Measurements from ENCODE around the gene OTOL1. TPM values are rescaled to one million over a fixed set of nuclear protein-coding genes. Genes with fewer than 3 reads are reported as not detected.

OTOL1 gene
- total RNA-seq, 1 donor, result not detected

DNA sequence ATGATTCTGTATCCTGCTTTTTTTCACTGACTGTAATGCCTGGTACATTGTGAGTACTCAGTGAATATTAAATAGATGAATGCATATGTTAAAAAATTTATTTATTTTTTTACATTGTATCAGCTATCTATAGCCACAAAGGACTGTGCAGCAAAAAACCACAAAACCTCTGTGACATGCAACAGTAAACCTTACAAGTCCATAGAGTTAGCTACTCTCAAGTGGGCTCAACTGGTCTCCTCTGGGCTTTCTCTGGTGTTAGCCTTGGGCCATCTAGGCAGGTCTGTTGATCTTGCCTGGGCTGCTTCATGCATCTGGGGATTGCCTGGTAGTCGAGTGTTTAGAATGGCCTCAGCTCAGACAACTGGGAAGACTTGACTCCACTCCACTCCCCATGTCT lies 35.3 kb downstream of the OTOL1 start:
- Histone ChIP-seq H2AFZ (ENCODE audit: low read length) (no peak overlapping the region), H3K36me3 (ENCODE audit: insufficient read depth, low read length) (no peaks in the 10 kb centered on the region), H3K4me1 (ENCODE audit: insufficient read depth, low read length) (no peaks in the 10 kb centered on the region), H3K79me2 (ENCODE audit: insufficient read depth, low read length) (no peaks in the 10 kb centered on the region), H3K9me3 (ENCODE audit: low read depth, low read length) (no peaks in the 10 kb centered on the region), H4K20me1 (ENCODE audit: insufficient read depth, low read length) (no peaks in the 10 kb centered on the region), H3K27ac (ENCODE audit: low read depth, low read length) (no peak overlapping the region), H3K4me2 (ENCODE audit: insufficient read depth, low read length) (no peak overlapping the region), H3K27me3 (ENCODE audit: insufficient read depth, low read length) (no peaks in the 10 kb centered on the region), H3K4me3 (ENCODE audit: insufficient read depth, low read length) (no peak overlapping the region)
- TF ChIP-seq, protein P1, sequence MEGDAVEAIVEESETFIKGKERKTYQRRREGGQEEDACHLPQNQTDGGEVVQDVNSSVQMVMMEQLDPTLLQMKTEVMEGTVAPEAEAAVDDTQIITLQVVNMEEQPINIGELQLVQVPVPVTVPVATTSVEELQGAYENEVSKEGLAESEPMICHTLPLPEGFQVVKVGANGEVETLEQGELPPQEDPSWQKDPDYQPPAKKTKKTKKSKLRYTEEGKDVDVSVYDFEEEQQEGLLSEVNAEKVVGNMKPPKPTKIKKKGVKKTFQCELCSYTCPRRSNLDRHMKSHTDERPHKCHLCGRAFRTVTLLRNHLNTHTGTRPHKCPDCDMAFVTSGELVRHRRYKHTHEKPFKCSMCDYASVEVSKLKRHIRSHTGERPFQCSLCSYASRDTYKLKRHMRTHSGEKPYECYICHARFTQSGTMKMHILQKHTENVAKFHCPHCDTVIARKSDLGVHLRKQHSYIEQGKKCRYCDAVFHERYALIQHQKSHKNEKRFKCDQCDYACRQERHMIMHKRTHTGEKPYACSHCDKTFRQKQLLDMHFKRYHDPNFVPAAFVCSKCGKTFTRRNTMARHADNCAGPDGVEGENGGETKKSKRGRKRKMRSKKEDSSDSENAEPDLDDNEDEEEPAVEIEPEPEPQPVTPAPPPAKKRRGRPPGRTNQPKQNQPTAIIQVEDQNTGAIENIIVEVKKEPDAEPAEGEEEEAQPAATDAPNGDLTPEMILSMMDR (IDR thresholded peaks at IDR 0.05; ENCODE audit: extremely low read depth, low read depth, low read length), result no peak
- DNase-seq (ENCODE audit: insufficient read length, low spot score, missing footprints), result no peak

DNA sequence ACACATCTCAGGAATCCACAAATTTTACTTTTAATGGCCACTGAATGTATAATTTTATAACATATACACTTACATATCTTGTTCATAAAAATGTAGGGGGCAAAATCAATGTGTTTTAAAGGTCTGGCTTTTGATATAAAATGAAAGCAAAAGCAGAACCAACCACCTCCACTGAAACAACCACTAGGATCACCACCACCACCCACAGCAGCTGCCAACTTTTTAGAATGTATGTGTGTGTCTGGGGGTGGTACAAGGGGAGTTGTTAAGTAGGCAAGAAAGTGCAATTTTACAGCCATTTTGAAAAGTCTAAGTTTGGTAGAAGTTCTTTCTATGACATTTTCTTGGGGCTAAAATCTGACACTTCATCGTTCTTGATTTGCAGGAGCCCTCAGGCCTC lies 44.0 kb downstream of the OTOL1 start:
- Histone ChIP-seq H4K20me1 (ENCODE audit: insufficient read depth, low read length) (no peaks in the 10 kb centered on the region), H3K4me2 (ENCODE audit: insufficient read depth, low read length) (no peak overlapping the region), H3K36me3 (ENCODE audit: insufficient read depth, low read length) (no peaks in the 10 kb centered on the region), H3K4me3 (ENCODE audit: insufficient read depth, low read length) (no peak overlapping the region), H3K27me3 (ENCODE audit: insufficient read depth, low read length) (no peaks in the 10 kb centered on the region), H3K9me3 (ENCODE audit: low read depth, low read length) (no peaks in the 10 kb centered on the region), H3K27ac (ENCODE audit: low read depth, low read length) (no peak overlapping the region), H3K79me2 (ENCODE audit: insufficient read depth, low read length) (no peaks in the 10 kb centered on the region), H2AFZ (ENCODE audit: low read length) (no peak overlapping the region), H3K4me1 (ENCODE audit: insufficient read depth, low read length) (no peaks in the 10 kb centered on the region)
- DNase-seq (ENCODE audit: insufficient read length, low spot score, missing footprints), result no peak
- TF ChIP-seq, protein P1 (IDR thresholded peaks at IDR 0.05; ENCODE audit: extremely low read depth, low read depth, low read length), result no peak

DNA sequence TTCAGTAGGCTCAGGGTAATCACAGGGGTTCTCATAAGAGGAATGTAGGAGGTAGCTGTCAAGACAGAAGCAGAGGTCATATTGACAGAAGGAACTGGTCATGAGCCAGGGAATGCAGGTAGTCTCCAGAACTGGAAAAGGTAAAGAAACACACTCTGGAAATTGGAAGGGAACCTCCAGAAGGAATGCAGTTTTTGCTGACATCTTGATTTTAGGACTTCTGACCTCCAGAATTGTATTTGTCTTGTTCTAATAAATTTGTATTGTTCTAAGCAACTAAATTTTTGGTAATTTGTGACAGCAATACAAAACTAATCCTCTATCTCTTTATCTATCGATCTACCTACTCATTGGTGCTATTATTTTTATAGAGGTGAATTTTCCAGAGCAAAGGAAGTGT lies 49.2 kb downstream of the OTOL1 start:
- DNase-seq (ENCODE audit: insufficient read length, low spot score, missing footprints), result no peak
- H3K4me1 ChIP-seq (ENCODE audit: insufficient read depth, low read length), result no peaks in the 10 kb centered on the region
- no peak overlapping the region for H2AFZ ChIP-seq (ENCODE audit: low read length)
- no peaks in the 10 kb centered on the region for H3K9me3 ChIP-seq (ENCODE audit: low read depth, low read length)
- H3K4me2 ChIP-seq (ENCODE audit: insufficient read depth, low read length), result no peak overlapping the region
- H4K20me1 ChIP-seq (ENCODE audit: insufficient read depth, low read length), result no peaks in the 10 kb centered on the region
- no peak overlapping the region for H3K27ac ChIP-seq (ENCODE audit: low read depth, low read length)
- TF ChIP-seq, protein P1 (IDR thresholded peaks at IDR 0.05; ENCODE audit: extremely low read depth, low read depth, low read length), result no peak
- no peaks in the 10 kb centered on the region for H3K79me2 ChIP-seq (ENCODE audit: insufficient read depth, low read length)
- no peaks in the 10 kb centered on the region for H3K36me3 ChIP-seq (ENCODE audit: insufficient read depth, low read length)
- no peak overlapping the region for H3K4me3 ChIP-seq (ENCODE audit: insufficient read depth, low read length)
- H3K27me3 ChIP-seq (ENCODE audit: insufficient read depth, low read length), result no peaks in the 10 kb centered on the region

DNA sequence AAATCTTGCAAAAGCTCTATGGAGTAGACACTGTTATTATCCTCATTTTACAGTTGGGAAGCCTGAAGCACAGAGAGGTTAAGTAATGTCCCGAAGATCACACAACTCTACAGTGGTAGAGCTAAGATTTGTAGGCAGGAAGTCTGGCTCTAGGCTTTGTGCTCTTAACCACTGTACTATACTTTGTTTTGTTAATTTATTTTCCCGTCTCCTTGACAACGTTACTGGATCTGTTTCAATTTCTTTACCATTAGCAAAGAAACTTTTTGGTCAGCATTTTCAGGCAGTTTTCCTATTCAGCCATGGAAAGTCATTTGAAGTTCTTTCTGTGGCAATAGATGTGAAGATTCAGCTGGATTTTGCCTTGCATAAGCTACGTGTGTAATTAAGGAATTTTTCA lies 51.7 kb downstream of the OTOL1 start:
- Histone ChIP-seq H3K27ac (ENCODE audit: low read depth, low read length) (no peak overlapping the region), H3K9me3 (ENCODE audit: low read depth, low read length) (no peaks in the 10 kb centered on the region), H3K79me2 (ENCODE audit: insufficient read depth, low read length) (no peaks in the 10 kb centered on the region), H3K4me2 (ENCODE audit: insufficient read depth, low read length) (no peak overlapping the region), H3K36me3 (ENCODE audit: insufficient read depth, low read length) (no peaks in the 10 kb centered on the region), H3K27me3 (ENCODE audit: insufficient read depth, low read length) (no peaks in the 10 kb centered on the region), H3K4me1 (ENCODE audit: insufficient read depth, low read length) (no peaks in the 10 kb centered on the region), H3K4me3 (ENCODE audit: insufficient read depth, low read length) (no peak overlapping the region), H4K20me1 (ENCODE audit: insufficient read depth, low read length) (no peaks in the 10 kb centered on the region), H2AFZ (ENCODE audit: low read length) (no peak overlapping the region)
- DNase-seq (ENCODE audit: insufficient read length, low spot score, missing footprints), result no peak
- TF ChIP-seq, protein P1 (IDR thresholded peaks at IDR 0.05; ENCODE audit: extremely low read depth, low read depth, low read length), result no peak
